GM21360 (cell line): Measurements from ENCODE around the gene HNRNPDL.
"Not testable (repeated sequence)": the region's sequence is repeated elsewhere in the genome, so short reads cannot be mapped to it uniquely, and the experiment has no call there.

ENCODE experiments used
- ATAC-seq: cut with Tn5 transposase; IDR thresholded peaks from one replicate; pipeline ENCODE4 v1.9.1; 2021; ENCODE audit warnings: mild to moderate bottlenecking, moderate library complexity; ENCODE audit not compliant: unreplicated experiment

Gene HNRNPDL

DNA sequence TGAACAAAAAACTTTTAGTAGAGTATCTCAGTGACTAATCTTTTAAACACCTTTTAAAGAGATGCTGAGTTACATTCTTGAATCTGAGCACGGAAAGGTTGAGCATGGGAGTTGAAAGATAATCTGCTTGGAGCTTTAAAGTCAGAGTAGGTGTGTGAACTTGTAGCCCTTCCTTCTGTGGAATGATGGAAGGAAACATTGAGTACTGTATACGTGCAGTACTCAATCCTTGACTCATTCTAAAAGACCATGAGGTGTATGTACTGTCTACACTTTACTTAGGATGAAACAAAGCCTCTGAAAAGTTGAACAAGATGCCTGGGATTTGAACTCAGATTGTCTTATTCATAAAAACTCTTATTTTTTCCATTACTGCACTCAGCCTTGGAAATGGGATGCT is 3.5 kb upstream of the HNRNPDL start:
- no peak for ATAC-seq

GRCh38 chr4:82432596-82432995 is 2.3 kb upstream of the HNRNPDL start:
- no peak for ATAC-seq

DNA sequence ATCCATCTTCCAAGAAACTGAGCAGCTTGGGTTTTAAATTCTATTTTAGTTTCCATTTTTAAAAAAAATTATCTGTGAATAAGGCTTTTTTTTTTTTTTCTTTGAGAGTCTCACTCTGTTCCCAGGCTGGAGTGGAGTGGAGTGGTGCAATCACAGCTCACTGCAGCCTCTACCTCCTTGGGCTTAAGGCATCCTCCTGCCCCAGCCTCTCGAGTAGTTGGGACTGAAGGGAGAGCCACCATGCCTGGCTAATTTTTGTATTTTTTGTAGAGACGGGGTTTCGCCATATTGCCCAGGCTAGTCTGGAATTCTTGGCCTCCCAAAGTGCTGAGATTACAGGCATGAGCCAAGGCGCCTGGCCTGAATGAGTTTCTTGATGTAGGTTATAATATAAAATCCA is 1.6 kb upstream of the HNRNPDL start:
- no peak for ATAC-seq

GRCh38 chr4:82430964-82431745 is 893 bp upstream of the HNRNPDL start:
- no peak for ATAC-seq

DNA sequence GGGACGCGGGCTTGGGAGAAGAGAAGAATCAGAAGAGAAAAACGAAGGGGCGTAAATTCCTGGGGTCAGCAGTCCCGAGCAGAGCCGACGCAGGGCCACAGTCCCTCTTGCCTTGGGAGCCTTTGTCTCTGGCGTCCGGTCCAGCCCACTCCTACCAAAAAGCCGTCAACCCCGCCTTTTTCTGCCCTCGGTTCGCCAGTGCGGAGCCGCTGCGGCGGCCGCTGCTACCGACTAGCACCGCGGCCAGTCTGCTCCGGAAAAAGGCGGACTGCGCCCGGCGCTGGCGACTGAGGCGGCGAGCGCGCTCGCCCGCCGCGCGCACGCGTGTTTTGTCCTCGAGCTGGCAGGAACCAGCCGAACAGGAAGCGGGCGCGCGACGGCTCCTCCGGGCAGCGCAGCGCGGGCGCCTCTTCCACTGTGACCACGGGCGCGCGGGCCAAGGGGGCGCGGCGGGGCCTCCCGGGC is 502 bp downstream of the HNRNPDL start:
- peak; percentile 5 for ATAC-seq

DNA sequence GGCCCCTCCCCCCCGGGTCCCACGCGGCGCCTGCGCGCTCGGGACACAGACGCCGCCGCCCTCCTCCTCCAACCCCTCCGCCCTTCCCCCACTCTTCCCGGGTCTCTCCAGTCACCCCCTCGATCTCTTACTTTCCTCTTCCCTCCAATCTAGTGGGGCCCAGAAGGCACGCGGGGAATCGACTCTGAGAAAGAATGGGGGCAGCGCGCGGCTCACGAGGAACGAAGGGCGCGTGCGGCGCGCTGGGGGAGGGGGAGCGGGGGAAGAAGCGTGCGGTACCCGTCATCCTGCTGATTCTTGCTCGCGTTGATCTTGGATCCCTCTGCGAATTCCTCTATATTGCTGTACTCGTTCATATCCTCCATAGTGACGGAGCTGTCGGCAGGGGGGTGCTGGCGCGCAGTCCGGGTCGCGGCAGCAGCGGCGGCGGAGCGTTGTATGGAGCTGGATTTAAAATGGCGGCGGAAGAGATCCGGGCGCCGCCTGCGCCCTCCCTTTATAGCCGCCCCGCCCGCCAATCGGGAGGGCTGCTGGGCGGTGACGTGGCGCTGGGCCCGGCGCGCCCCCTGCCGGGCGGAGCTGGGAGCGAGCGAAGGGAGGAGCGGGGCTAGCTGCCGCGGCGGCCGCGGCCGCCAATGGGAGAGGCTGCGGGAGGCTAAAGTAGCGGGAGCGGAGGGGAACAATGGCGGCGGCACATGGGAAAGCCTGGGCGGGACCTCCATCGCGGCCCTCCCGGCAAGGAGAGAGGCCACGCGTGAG is 1.1 kb downstream of the HNRNPDL start:
- ATAC-seq, result peak; percentile 61

DNA sequence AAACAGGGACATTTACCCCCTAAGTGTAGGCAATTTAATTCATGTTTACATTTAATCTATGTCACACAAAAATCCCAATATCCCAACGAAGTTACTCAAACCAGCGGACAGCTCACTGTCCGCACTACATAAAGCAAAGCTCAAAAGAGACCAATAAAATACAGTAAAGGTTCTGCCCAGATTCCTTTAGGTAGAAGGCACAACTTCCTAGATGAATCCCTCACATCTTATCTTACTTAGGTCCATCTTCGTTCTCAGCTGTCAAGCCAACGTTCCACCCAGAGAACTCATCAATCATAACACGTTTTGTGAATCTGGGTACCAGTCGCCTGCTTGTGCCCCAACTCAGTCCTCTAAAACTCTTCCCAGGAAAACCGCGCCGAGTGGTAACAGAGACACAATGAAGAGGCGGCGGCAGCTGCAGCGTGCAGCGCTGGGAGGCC is 1.7 kb downstream of the HNRNPDL start:
- no peak for ATAC-seq

- no peak for ATAC-seq
Measured at GRCh38 chr4:82425478-82425877, 4.8 kb downstream of the HNRNPDL start.

DNA sequence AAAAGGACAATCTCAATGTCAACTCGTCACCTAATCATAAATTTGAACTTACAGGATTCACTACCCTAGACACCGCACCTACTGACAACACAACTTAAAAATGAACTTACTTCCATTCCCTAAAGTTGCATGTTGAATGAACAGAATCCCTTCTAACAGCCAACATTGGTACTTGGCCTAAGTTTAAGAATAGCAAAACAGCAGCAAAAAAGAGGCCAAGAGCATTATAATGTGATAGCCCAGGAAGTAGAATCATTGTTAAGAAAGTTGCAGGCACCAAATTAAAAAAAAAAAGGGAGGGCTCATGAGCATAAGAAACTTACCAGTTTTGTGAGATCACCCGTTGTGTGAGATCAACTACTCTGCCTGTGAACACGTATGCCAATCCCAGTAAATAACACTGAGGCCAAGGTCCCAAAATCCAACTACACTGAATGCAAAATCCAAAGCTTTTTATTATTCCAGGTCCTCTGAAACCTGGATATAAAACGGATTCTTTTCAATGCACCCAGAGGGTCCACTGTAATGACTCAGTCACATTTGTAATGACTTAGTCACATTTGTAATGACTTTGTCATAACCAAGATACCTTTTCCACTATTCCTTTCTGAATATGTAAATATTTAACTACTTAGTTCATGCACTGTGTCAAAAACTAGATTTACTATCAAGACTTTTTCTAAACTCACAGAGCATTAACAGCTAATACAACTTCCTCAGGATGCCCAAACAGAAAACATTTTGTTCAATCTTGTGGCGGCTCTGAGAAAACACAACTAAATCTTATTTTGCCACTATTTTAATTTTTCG is 6.8 kb downstream of the HNRNPDL start:
- no peak for ATAC-seq

- ATAC-seq, result no peak
Measured at GRCh38 chr4:82422616-82423015, 7.6 kb downstream of the HNRNPDL start.

DNA sequence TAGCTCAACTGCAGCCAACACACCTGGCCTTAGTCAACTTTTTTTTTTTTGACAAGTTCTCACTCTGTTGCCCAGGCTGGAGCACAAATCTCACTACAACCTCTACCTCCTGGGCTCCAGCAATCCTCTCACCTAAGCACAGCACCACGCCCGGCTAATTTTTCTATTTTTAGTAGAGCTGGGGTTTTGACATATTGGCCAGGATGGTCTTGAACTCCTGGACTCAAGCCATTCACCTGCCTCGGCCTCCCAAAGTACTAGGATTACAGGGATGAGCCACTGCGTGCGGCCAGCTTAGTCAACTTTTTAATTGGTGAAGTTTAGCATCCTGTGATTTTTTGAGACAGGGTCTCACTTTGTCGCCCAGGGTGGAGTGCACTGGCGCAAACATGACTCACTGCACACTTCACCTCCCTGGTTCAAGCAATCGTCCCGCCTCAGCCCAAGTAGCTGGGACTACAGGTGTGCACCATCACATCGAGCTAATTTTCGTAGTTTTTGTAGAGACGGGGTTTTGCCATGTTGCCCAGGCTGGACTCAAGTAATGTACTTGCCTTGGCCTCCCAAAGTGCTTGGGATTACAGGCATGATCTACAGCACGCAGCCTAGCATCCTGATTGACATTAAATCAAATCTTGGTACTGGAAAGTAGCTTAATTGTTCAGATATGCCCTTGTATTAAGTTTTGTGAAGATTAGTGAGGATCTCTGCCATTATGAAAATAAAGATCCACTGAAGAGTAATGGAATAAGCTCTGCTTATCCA is 8.3 kb downstream of the HNRNPDL start:
- ATAC-seq, result no peak

DNA sequence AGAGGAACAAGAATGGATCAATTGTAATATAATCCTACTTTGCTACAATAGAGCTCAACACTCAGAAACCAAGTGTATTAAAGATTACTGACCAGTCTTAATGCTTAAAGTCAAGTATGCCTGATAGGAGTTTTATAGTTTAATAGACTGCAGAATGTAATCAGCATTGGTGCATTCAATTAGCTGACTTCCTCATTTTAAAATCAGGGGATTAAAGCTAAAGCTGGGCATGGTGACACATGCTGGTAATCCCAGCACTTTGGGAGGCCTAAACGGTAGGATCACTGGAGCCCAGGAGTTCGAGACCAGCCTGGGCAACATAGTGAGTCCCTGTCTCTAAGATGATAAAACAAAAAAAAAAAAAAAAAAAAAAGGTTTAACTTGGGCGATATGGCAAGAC is 10.8 kb downstream of the HNRNPDL start:
- no peak for ATAC-seq

- ATAC-seq, result no peak
Measured at GRCh38 chr4:82415922-82416365, 14.3 kb downstream of the HNRNPDL start.

GRCh38 chr4:82415061-82415460 is 15.2 kb downstream of the HNRNPDL start:
- not testable (repeated sequence) for ATAC-seq

DNA sequence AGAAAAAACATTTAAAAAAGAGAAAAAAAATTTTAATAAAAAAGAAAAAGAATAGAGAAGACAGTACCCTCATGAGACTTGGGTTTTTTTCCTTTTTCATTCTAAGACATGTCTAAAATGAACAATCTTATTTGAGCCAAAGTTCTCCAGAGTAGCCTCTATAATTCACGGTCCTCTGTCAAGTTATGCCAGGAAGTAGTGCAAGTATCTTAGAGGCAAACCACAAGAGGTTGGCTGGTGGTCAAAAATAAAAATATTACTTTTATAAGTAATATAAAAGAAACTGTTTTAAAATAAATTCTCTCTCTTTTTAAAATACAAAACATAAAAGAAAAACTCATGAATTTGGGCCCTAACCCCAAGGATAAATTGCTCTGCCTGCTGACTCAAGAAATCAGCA is 26.5 kb downstream of the HNRNPDL start:
- ATAC-seq, result no peak

DNA sequence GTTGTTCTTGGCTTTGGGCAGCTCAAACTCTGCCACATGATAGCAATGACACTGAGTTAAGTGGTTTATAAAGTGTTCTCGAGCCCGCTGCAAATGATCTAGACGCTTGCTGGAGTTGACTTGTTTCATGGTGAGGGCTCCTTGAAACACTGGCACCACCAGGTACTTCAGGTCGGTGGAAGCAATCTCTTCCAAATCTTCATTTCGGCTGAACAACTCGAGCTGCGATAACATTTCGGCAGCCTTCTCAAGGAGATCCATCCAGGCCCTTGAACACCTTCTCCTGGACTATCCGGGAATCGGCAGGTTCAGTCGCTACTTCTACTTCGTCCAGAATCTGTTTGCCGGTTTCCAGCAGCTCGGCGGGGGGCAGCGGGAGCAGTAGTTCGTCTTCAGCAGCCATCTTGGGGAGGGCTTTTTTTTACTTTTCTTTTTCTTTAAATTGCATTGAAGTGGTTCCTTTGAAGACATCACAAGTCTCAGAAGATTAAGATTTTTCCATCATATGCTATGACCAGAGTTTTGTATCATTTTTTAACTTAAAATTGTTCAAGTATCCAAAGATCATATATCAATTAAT is 28.0 kb downstream of the HNRNPDL start:
- no peak for ATAC-seq

DNA sequence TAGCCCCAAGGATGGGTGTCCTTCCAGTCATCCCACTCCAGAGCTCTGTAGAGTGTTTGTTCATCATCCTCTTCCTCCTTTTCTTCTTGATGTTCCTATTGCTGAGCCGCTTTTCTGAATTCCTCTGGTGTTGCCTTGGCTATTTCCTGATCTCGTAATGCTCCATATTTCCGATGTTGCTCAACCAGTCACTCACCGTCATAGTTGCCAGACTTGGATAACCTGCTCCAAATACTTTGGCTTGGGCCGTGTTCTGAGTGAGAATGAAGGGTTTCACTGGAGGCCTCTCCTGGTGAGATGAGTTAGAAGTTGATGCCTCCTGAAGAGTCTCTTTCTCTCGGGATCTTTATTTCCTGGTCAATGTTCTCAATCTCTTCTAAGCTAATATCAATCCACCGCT is 28.7 kb downstream of the HNRNPDL start:
- no peak for ATAC-seq

GRCh38 chr4:82398263-82398662 is 32.0 kb downstream of the HNRNPDL start:
- no peak for ATAC-seq

- ATAC-seq, result no peak
Measured at GRCh38 chr4:82397527-82397926, 32.7 kb downstream of the HNRNPDL start.

DNA sequence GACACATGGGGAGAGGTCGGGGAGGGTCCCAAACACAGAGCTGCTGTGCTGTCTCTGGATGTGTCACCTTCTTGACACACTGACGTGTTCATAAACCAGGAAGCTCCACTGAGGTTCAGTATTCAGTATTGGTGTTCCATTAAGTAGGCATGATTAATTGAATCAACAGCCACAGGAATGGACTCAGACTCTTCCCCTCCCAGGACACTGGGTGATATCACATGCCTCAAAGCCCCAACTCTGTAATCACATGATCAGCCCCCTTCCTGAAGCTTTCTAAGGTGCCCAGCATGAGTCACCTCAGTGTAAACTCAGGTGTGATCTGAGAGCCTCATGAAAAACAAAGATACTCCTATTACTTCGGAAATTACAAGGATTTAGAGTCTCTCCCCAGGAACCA is 35.4 kb downstream of the HNRNPDL start:
- ATAC-seq, result no peak
